IPS-20b (cell line): ENCODE data around the gene CAPNS1.
"Not testable (repeated sequence)": the region's sequence is repeated elsewhere in the genome, so short reads cannot be mapped to it uniquely, and the experiment has no call there.

Experiments used
- H3K27ac ChIP-seq: one replicate; pipeline ENCODE4 v1.5.1; 2013; ENCODE audit warnings: low read length
- H3K27me3 ChIP-seq: 2 replicates; pipeline ENCODE4 v1.6.1; 2013; ENCODE audit warnings: mild to moderate bottlenecking, low read length, inconsistent platforms; ENCODE audit not compliant: insufficient read depth
- H3K36me3 ChIP-seq: 2 replicates; pipeline ENCODE4 v1.6.1; 2013; ENCODE audit warnings: low read depth, mild to moderate bottlenecking, inconsistent platforms, low read length, moderate library complexity; ENCODE audit not compliant: insufficient read depth
- H3K4me1 ChIP-seq: 2 replicates; pipeline ENCODE4 v1.6.1; 2013; ENCODE audit warnings: mild to moderate bottlenecking, control low read depth, inconsistent platforms, low read length, moderate library complexity; ENCODE audit not compliant: insufficient read depth
- H3K4me3 ChIP-seq: 2 replicates; pipeline ENCODE4 v1.5.1; 2013; ENCODE audit warnings: mild to moderate bottlenecking, low read length, inconsistent platforms
- H3K9ac ChIP-seq: 2 replicates; pipeline ENCODE4 v1.6.1; 2013; ENCODE audit warnings: low read depth, mild to moderate bottlenecking, inconsistent platforms, low read length, moderate library complexity
- H3K9me3 ChIP-seq: 2 replicates; pipeline ENCODE4 v1.6.1; 2013; ENCODE audit warnings: mild to moderate bottlenecking, low read depth, low read length, inconsistent platforms; ENCODE audit not compliant: insufficient read depth

Gene CAPNS1

DNA sequence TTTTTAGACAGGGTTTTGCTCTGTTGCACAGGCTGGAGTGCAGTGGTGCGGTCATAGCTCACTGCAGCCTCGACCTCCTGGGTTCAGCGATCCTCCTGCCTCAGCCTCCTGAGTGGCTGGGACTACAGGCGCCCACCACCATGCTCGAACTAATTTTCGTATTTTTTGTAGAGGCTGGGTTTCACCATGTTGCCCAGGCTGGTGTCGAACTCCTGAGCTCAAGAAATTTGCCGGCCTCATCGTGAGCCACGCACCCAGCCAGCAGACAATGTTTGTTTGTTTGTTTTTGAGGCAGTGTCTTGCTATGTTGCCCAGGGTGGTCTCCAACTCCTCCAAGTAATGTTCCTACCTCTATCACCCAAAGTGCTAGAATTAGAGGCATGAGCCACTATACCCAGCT lies 13.3 kb downstream of the CAPNS1 start:
- no peak overlapping the region for H3K4me3 ChIP-seq
- H3K27me3 ChIP-seq = no peaks in the 10 kb centered on the region
- no peak overlapping the region for H3K27ac ChIP-seq
- no peaks in the 10 kb centered on the region for H3K4me1 ChIP-seq
- H3K9ac ChIP-seq = no peak overlapping the region
- H3K36me3 ChIP-seq = peaks cover 37% of the 10 kb centered on the region
- H3K9me3 ChIP-seq = no peaks in the 10 kb centered on the region

DNA sequence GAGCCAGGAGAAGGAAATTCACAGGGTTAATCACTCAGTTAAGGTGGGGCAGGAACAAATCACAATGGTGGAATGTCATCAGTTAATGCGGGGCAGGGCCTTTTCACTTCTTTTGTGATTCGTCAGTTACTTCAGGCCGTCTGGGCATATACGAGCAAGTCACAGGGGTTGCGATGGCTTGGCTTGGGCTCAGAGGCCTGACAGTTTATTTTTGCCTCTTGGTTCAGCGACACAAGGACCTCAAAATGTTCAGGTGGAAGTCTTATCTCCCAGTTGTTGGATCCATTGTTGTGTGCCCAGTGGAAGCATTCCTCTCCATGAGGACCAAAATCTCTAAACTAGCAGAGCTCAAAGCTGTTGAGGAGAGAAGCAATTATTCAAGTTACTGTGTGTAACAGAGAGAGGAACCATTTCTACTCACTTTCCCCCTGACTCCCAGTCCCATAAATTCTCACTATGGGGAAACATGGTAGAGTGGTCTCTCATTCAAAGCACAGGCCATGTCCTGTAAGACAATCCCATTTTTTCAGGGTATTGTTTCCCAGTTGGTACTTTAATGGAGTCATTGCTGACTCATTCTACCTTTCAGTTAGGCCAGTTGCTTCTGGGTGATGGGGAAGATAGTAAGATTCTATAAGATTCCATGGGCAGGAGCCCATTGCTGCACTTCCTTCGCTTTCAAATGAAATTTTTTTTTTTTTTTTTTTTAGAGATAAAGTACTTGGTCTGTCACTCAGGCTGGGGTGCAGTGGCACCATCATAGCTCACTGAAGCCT lies 21.1 kb downstream of the CAPNS1 start:
- Histone ChIP-seq H3K27ac (no peak overlapping the region), H3K36me3 (peaks cover 7% of the 10 kb centered on the region; the same call in 1 of the 2 replicates)

DNA sequence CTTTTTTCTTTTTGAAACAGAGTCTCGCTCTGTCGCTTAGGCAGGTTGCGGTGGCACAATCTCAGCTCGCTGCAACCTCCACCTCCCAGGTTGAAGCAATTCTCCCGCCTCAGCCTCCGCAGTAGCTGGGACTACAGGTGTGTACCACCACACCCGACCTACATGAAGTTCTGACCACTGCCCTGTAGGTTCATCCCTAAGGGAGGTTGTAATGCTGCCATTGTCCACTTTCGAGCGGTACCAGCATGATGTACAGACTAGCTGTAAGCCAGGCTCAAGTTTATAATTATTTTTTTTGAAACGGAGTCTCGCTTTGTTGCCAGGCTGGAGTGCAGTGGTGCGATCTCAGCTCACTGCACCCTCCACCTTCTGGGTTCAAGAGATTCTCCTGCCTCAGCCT lies 23.9 kb downstream of the CAPNS1 start:
- Histone ChIP-seq H3K9ac (no peak overlapping the region), H3K4me3 (no peak overlapping the region), H3K27ac (no peak overlapping the region), H3K27me3 (no peaks in the 10 kb centered on the region), H3K4me1 (peaks cover 4% of the 10 kb centered on the region; the same call in 1 of the 2 replicates), H3K9me3 (no peaks in the 10 kb centered on the region), H3K36me3 (peaks cover 7% of the 10 kb centered on the region; the same call in 1 of the 2 replicates)

More for the DNA sequence above, 21.1 kb downstream of the CAPNS1 start:
- Histone ChIP-seq H3K4me3 (no peak overlapping the region), H3K9ac (0 out of 2 replicates have a peak overlapping the region, but pooled peaks have one; percentile 8), H3K9me3 (no peaks in the 10 kb centered on the region), H3K4me1 (peaks cover 4% of the 10 kb centered on the region; the same call in 1 of the 2 replicates), H3K27me3 (no peaks in the 10 kb centered on the region)

DNA sequence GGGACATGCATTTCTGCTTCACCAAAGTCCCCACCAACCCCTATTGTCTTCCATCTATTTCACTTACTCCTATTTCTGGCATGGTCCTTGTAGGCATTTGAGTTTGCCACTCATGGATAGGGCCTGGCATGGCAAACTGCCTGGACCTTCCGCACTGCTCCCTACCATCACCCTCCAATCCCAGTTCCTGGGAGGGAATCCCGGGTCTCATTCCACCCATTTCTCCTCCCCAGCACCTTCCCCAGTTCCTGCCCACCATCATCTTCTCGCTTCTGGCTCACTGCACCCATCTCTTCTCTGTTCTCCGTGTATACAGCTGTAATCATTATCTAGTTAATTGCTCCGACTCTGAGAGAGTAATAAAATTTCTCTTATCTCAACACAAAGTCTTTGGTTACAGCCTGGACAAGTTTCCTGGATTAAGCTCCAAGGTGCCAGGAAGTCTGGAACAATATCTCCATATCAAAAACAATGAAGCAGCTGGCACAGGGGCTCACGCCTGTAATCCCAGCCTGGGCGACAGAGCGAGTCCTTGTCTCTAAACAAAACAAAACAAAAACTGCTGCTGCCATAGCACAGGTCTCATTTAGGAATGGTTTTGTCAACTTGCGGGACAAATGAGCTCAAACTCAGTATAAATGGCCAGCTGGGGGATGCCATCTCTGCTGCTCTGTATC lies 29.4 kb downstream of the CAPNS1 start:
- no peaks in the 10 kb centered on the region for H3K4me1 ChIP-seq
- H3K27ac ChIP-seq = no peak overlapping the region
- H3K27me3 ChIP-seq = no peaks in the 10 kb centered on the region
- no peak overlapping the region for H3K9ac ChIP-seq
- no peak overlapping the region for H3K4me3 ChIP-seq
- no peaks in the 10 kb centered on the region for H3K9me3 ChIP-seq
- H3K36me3 ChIP-seq = no peaks in the 10 kb centered on the region

DNA sequence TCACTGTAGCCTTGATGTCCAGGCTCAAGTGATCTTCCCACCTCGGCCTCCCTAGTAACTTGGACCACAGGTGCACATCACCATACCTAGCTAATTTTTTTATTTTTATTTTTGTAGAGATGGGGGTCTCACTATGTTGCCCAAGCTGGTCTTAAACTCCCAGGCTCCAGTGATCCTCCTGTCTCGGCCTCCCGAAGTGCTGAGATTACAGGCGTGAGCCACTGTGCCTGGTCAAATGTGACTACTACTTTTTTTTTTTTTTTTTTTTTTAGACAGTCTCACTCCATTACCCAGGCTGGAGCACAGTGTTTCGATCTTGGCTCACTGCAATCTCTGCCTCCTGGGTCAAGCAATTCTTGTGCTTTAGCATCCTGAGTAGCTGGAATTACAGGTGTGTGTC lies 33.0 kb downstream of the CAPNS1 start:
- Histone ChIP-seq H3K36me3 (no peaks in the 10 kb centered on the region), H3K27ac (no peak overlapping the region), H3K4me3 (no peak overlapping the region), H3K9ac (no peak overlapping the region), H3K4me1 (no peaks in the 10 kb centered on the region), H3K27me3 (no peaks in the 10 kb centered on the region), H3K9me3 (no peaks in the 10 kb centered on the region)

DNA sequence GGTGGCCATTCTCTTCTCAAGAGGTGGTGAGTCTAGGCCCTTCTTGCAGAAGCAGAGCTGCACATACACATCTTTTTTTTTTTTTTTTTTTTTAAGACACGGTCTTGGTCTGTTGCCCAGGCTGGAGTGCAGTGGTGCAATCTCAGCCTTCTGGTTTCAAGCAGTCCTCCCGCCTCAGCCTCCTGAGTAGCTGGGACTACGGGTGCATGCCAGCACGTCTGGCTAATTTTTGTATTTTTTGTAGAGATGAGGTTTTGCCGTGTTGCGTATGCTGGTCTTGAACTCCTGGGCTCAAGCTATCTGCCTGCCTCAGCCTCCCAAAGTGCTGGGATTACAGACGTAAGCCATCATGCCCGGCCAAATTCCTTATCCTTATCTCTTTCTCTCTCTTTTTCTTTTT lies 34.0 kb downstream of the CAPNS1 start:
- not testable (repeated sequence) for H3K27ac ChIP-seq, H3K9me3 ChIP-seq, H3K4me3 ChIP-seq, H3K9ac ChIP-seq, H3K36me3 ChIP-seq, H3K27me3 ChIP-seq, H3K4me1 ChIP-seq

DNA sequence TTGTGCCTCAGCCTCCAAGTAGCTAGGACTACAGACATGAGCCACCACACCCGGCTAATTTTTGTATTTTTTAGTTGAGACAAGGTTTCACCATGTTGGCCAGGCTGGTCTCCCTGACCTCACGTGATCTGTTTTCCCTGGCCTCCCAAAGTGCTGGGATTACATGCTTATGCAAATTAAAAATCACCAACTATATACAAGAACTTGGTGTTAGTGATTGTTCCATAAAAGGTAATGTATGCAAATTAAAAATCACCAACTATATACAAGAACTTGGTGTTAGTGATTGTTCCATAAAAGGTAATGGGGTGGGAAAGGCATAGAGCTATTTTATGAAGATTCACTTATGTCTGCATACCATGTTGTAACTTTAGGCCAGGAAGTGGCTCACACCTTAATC lies 39.2 kb downstream of the CAPNS1 start:
- not testable (repeated sequence) for H3K27me3 ChIP-seq, H3K4me1 ChIP-seq, H3K9me3 ChIP-seq, H3K27ac ChIP-seq, H3K9ac ChIP-seq, H3K36me3 ChIP-seq, H3K4me3 ChIP-seq

DNA sequence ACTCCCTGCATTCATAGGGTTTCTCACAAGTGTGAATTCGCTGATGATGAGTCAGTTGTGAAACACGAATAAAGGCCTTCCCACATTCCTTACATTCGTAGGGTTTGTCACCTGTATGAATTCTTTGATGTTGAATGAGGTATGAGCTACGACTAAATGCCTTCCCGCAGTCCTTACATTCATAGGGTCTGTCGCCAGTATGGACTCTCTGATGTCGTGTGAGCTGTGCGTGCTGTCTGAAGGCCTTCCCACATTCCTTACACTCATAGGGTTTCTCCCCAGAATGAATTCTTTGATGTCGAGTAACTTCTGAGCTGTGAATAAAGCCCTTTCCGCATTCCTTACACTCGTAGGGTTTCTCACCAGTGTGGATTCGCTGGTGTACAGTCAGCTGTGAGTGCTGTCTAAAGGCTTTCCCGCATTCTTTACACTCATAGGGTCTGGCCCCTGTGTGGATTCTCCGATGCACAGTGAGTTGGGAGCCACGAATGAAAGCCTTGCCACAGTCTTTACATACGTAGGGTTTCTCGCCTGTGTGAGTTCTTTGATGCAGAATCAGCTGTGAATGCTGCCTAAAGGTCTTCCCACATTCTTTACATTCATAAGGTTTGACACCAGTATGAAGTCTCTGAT lies 42.9 kb downstream of the CAPNS1 start:
- no peak overlapping the region for H3K4me3 ChIP-seq
- H3K27ac ChIP-seq = no peak overlapping the region
- no peaks in the 10 kb centered on the region for H3K9me3 ChIP-seq
- peaks cover 6% of the 10 kb centered on the region; the same call in 1 of the 2 replicates for H3K36me3 ChIP-seq
- no peaks in the 10 kb centered on the region for H3K27me3 ChIP-seq
- peaks cover 8% of the 10 kb centered on the region; the same call in 1 of the 2 replicates for H3K4me1 ChIP-seq
- H3K9ac ChIP-seq = no peak overlapping the region

DNA sequence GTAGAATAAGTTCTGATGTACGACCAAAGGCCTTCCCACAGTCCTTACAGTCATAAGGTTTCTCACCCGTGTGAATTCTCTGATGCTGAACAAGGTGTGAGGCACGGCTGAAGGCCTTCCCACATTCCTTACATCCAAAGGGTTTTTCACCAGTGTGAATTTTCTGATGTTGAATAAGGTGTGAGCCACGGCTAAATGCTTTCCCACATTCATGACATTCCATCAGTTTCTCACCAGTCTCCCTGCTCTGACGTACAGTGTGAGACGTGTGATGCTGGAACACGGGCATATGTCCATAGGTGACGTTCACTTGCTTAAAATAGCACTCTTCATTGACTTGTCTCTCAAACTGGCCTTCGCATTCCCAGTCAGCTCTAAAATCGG lies 43.4 kb downstream of the CAPNS1 start:
- peaks cover 8% of the 10 kb centered on the region; the same call in 1 of the 2 replicates for H3K4me1 ChIP-seq
- peaks cover 6% of the 10 kb centered on the region; the same call in 1 of the 2 replicates for H3K36me3 ChIP-seq
- H3K27ac ChIP-seq = no peak overlapping the region
- H3K9ac ChIP-seq = no peak overlapping the region
- H3K27me3 ChIP-seq = no peaks in the 10 kb centered on the region
- no peak overlapping the region for H3K4me3 ChIP-seq
- H3K9me3 ChIP-seq = no peaks in the 10 kb centered on the region

DNA sequence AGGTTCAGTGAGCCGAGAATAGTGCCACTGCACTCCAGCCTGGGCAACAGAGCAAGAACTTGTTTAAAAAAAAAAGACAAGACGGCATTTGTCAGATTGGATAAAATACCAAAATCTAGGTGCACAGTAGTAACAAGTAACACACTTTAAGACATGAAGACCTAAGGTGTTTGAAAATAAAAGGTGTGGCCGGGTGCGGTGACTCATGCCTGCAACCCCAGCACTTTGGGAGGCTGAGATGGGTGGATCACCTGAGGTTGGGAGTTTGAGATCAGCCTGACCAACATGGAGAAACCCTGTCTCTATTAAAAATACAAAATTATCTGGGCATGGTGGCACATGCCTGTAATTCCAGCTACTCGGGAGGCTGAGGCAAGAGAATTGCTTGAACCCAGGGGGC lies 46.9 kb downstream of the CAPNS1 start:
- not testable (repeated sequence) for H3K9me3 ChIP-seq, H3K4me1 ChIP-seq, H3K4me3 ChIP-seq, H3K27ac ChIP-seq, H3K36me3 ChIP-seq, H3K9ac ChIP-seq, H3K27me3 ChIP-seq

DNA sequence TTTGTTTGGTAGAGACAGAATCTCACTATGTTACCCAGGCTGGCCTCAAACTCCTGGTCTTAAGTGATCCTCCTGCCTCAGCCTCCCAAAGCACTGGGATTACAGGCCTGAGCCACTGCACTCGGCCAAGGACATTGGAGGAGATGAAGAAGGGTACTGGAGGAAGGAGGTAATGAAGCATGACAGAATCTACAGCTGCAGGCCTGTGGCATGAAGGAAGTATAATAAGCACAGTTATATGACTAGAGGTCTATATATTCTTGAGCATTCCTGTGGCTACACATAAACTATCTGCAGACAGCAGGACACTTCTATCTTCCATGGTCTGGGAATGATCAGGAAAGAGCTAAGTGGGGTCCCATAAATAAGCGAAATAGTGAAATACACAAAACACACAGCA lies 56.4 kb downstream of the CAPNS1 start:
- 0 out of 2 replicates have a peak, but pooled peaks cover 7% of the 10 kb centered on the region for H3K36me3 ChIP-seq
- H3K27ac ChIP-seq = no peak overlapping the region
- no peak overlapping the region for H3K4me3 ChIP-seq
- H3K4me1 ChIP-seq = no peaks in the 10 kb centered on the region
- H3K9me3 ChIP-seq = no peaks in the 10 kb centered on the region
- no peaks in the 10 kb centered on the region for H3K27me3 ChIP-seq
- no peak overlapping the region for H3K9ac ChIP-seq

DNA sequence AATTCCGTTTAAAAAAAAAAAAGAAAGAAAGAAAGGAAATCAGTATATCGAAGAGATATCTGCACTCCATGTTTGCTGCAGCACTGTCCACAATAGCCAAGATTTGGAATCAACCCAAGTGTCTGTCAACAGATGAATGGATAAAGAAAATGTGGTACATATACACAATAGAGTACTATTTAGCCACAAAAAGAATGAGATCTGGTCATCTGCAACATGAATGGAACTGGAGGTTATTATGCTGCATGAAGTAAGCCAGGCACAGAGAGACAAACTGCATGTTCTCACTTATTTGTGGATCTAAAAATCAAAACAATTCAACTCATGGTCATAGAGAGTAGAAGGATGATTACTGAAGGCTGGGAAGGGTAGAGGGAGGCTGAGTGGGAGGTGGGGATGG lies 58.3 kb downstream of the CAPNS1 start:
- H3K9me3 ChIP-seq = no peaks in the 10 kb centered on the region

More for the DNA sequence above, 58.3 kb downstream of the CAPNS1 start:
- Histone ChIP-seq H3K4me3 (no peak overlapping the region), H3K27ac (no peak overlapping the region), H3K4me1 (no peaks in the 10 kb centered on the region), H3K9ac (no peak overlapping the region), H3K36me3 (0 out of 2 replicates have a peak, but pooled peaks cover 7% of the 10 kb centered on the region), H3K27me3 (no peaks in the 10 kb centered on the region)
